HepG2 (cell line): ENCODE measurements around the gene BBS1. TPM values are rescaled to one million over a fixed set of nuclear protein-coding genes. Genes with fewer than 3 reads are reported as not detected.

ENCODE experiments used
- NFE2 ChIP-seq: sonication (generic); formaldehyde crosslinking; IDR thresholded peaks from 2 replicates; pipeline ENCODE4 v1.4.0; 2020; ENCODE audit warnings: missing genetic modification reagents
- PATZ1 ChIP-seq: sonication (generic); formaldehyde crosslinking; IDR thresholded peaks from 2 replicates; pipeline ENCODE4 v1.4.0; 2020; ENCODE audit warnings: missing genetic modification reagents
- SOX6 ChIP-seq, 2 experiments: fragments of 450-650 bp in 1 of 2; sonication (generic) in 1 of 2; formaldehyde crosslinking in 1 of 2; IDR thresholded peaks; 2 replicates each; pipeline versions ENCODE4 v1.4.0 to v1.6.1; 2017 to 2020; ENCODE audit warnings: antibody characterized with exemption in 1 of 2, mild to moderate bottlenecking in 1 of 2, missing genetic modification reagents in 1 of 2
- YEATS2 ChIP-seq: sonication (generic); formaldehyde crosslinking; IDR thresholded peaks from 2 replicates; pipeline ENCODE4 v1.4.0; 2020; ENCODE audit warnings: missing genetic modification reagents, borderline replicate concordance
- ZBTB10 ChIP-seq: sonication (generic); formaldehyde crosslinking; IDR thresholded peaks from 2 replicates; pipeline ENCODE4 v1.4.0; 2020; ENCODE audit warnings: missing genetic modification reagents, borderline replicate concordance
- ZBTB20 ChIP-seq: sonication (generic); formaldehyde crosslinking; IDR thresholded peaks from 2 replicates; pipeline ENCODE4 v1.8.1; 2023; ENCODE audit warnings: missing genetic modification reagents, low read depth, mild to moderate bottlenecking, borderline replicate concordance
- ZBTB7A ChIP-seq: sonication (generic); formaldehyde crosslinking; IDR thresholded peaks from 2 replicates; pipeline ENCODE4 v1.8.0; 2022; ENCODE audit warnings: mild to moderate bottlenecking, missing genetic modification reagents
- ZNF234 ChIP-seq: sonication (generic); formaldehyde crosslinking; conservative IDR thresholded peaks from 2 replicates; pipeline ENCODE4 v1.5.1; 2020; ENCODE audit warnings: mild to moderate bottlenecking, missing genetic modification reagents
- ZNF276 ChIP-seq: sonication (generic); formaldehyde crosslinking; IDR thresholded peaks from 2 replicates; pipeline ENCODE4 v1.4.0; 2020; ENCODE audit warnings: mild to moderate bottlenecking, low read depth, missing genetic modification reagents
- ZNF318 ChIP-seq: sonication (generic); formaldehyde crosslinking; IDR thresholded peaks from 2 replicates; pipeline ENCODE4 v1.4.0; 2020; ENCODE audit warnings: mild to moderate bottlenecking, missing genetic modification reagents
- ZNF557 ChIP-seq: sonication (generic); formaldehyde crosslinking; IDR thresholded peaks from 2 replicates; pipeline ENCODE4 v1.4.0; 2020; ENCODE audit warnings: missing genetic modification reagents
- ZNF569 ChIP-seq: sonication (generic); formaldehyde crosslinking; IDR thresholded peaks from 2 replicates; pipeline ENCODE4 v1.5.0; 2020; ENCODE audit warnings: mild to moderate bottlenecking, missing genetic modification reagents, moderate library complexity, borderline replicate concordance
- polyA plus RNA-seq, 8 experiments: library from polyadenylated mRNA; depleted of rRNA in 3 of 8; stranded (reverse) in 7 of 8; unstranded in 1 of 8; fragments of >200 nt; fragmentation: Illumina TruSeq in 4 of 8; extraction: Trizol in 4 of 8; gene quantifications; 2 replicates each; pipeline versions ENCODE4 v1.2.1 to v1.2.3, GENCODE V29; 2011 to 2016; ENCODE audit warnings: low read depth in 4 of 8, missing spikeins in 1 of 8, mixed read lengths in 1 of 8; ENCODE audit not compliant: insufficient read depth in 1 of 8
- total RNA-seq, 5 experiments: library from RNA; depleted of rRNA; stranded (reverse); fragments of >200 nt; fragmentation: Illumina TruSeq; extraction: Trizol; gene quantifications; 2 replicates each; pipeline ENCODE4 v1.2.3, GENCODE V29; 2016; ENCODE audit warnings: low read depth in 1 of 5

BBS1 gene
- total and polyA plus RNA-seq, 2 of the 13 experiments (the other 11 are each of a cell fraction or from before 2014, with no cell fraction given) = 11.7 to 14.1 TPM

- TF ChIP-seq ZNF318 (CRISPR knock-in tag) (no peak), YEATS2 (peak; percentile 64; the same call in 1 of the 2 replicates), ZBTB10 (peak; percentile 22; the same call in 1 of the 2 replicates), ZNF569 (CRISPR knock-in tag) (no peak), ZNF234 (CRISPR knock-in tag) (no peak), NFE2 (CRISPR knock-in tag) (no peak), ZNF557 (CRISPR knock-in tag) (no peak), ZBTB20 (CRISPR knock-in tag) (no peak), ZNF276 (no peak), PATZ1 (CRISPR knock-in tag) (peak; percentile 74), SOX6 (IDR thresholded peaks at IDR 0.05) (no peak), SOX6 (CRISPR knock-in tag; IDR thresholded peaks at IDR 0.05) (peak; percentile 28; the same call in 1 of the 2 replicates), ZBTB7A (CRISPR knock-in tag) (no peak)
Observed at GRCh38 chr11:66545701-66546367, 35.4 kb downstream of the BBS1 start, which contains the start of gene ZDHHC24 (continued).
